ENCODE measurements around the gene PPARD.
A peak's percentile ranks its signal among the peaks of the same experiment; 100 is the strongest.

The PPARD gene

GRCh38 chr6:35403544-35404442, 61.4 kb downstream of the PPARD start:
- Histone ChIP-seq H3K4ac (ENCODE audit: low read depth in 1 of 2, low read length in 2 of 2) (no peak overlapping the region), H4K8ac (ENCODE audit: low read length) (no peak overlapping the region), H2BK12ac (ENCODE audit: low read length in 2 of 2) (no peak overlapping the region), H3K36me3 (ENCODE audit: control insufficient read depth in 1 of 2, insufficient read depth in 2 of 2, low read depth in 1 of 2, low read length in 2 of 2) (peaks cover 0 to 3% of the 10 kb centered on the region in 2 experiments), H4K91ac (ENCODE audit: low read length) (no peak overlapping the region), H2BK120ac (ENCODE audit: low read depth, low read length) (no peak overlapping the region), H3K9ac (ENCODE audit: low read length) (no peak overlapping the region), H3K18ac (ENCODE audit: low read depth in 1 of 2, low read length in 2 of 2) (no peak overlapping the region), H3K4me1 (ENCODE audit: control insufficient read depth, insufficient read depth, low read depth, low read length) (peaks cover 31% of the 10 kb centered on the region), H3K23ac (ENCODE audit: low read length in 2 of 2) (no peak overlapping the region), H2BK5ac (ENCODE audit: low read depth, low read length, poor library complexity, severe bottlenecking) (no peak overlapping the region), H2AK5ac (ENCODE audit: low read length, severe bottlenecking) (peak overlapping the region; percentile 29), H3K79me1 (replicated peaks; ENCODE audit: low read length, poor library complexity, severe bottlenecking) (peaks cover 28% of the 10 kb centered on the region), H2AFZ (ENCODE audit: low read depth, low read length) (no peak overlapping the region), H2BK15ac (ENCODE audit: low read depth, poor library complexity, severe bottlenecking) (no peak overlapping the region), H3K4me3 (ENCODE audit: insufficient read depth in 1 of 2, low read depth in 1 of 2, low read length in 2 of 2) (no peak overlapping the region), H3K4me2 (ENCODE audit: low read length, poor library complexity, severe bottlenecking) (no peak overlapping the region), H3K9me3 (ENCODE audit: control insufficient read depth, low read length) (no peaks in the 10 kb centered on the region), H3K27ac (ENCODE audit: low read length, poor library complexity, severe bottlenecking) (no peak overlapping the region), H3K14ac (ENCODE audit: low read length in 2 of 2) (no peak overlapping the region), H3K27me3 (ENCODE audit: control insufficient read depth in 1 of 2, insufficient read depth in 1 of 2, low read length in 2 of 2) (no peaks in the 10 kb centered on the region)
- 96% methylated on average over 8 of the region's 8 CpGs for WGBS
- no peak for DNase-seq

GRCh38 chr6:35406711-35407485, 64.5 kb downstream of the PPARD start:
- Histone ChIP-seq H3K9ac (ENCODE audit: low read length) (no peak overlapping the region), H4K91ac (ENCODE audit: low read length) (no peak overlapping the region), H2BK15ac (ENCODE audit: low read depth, poor library complexity, severe bottlenecking) (no peak overlapping the region), H3K27me3 (ENCODE audit: control insufficient read depth in 1 of 2, insufficient read depth in 1 of 2, low read length in 2 of 2) (no peaks in the 10 kb centered on the region), H3K23ac (ENCODE audit: low read length in 2 of 2) (peak overlapping the region in 1 of 2 experiments; percentile 37), H3K79me1 (replicated peaks; ENCODE audit: low read length, poor library complexity, severe bottlenecking) (peaks cover 28% of the 10 kb centered on the region), H2BK120ac (ENCODE audit: low read depth, low read length) (no peak overlapping the region), H2AFZ (ENCODE audit: low read depth, low read length) (no peak overlapping the region), H3K4me1 (ENCODE audit: control insufficient read depth, insufficient read depth, low read depth, low read length) (peaks cover 20% of the 10 kb centered on the region), H3K14ac (ENCODE audit: low read length in 2 of 2) (peak overlapping the region in 1 of 2 experiments; percentile 86), H2BK5ac (ENCODE audit: low read depth, low read length, poor library complexity, severe bottlenecking) (no peak overlapping the region), H3K4ac (ENCODE audit: low read depth in 1 of 2, low read length in 2 of 2) (no peak overlapping the region), H4K8ac (ENCODE audit: low read length) (no peak overlapping the region), H3K27ac (ENCODE audit: low read length, poor library complexity, severe bottlenecking) (no peak overlapping the region), H3K9me3 (ENCODE audit: control insufficient read depth, low read length) (no peaks in the 10 kb centered on the region), H3K18ac (ENCODE audit: low read depth in 1 of 2, low read length in 2 of 2) (peak overlapping the region in 1 of 2 experiments; percentile 29), H3K4me3 (ENCODE audit: insufficient read depth in 1 of 2, low read depth in 1 of 2, low read length in 2 of 2) (no peak overlapping the region), H3K4me2 (ENCODE audit: low read length, poor library complexity, severe bottlenecking) (no peak overlapping the region), H2AK5ac (ENCODE audit: low read length, severe bottlenecking) (no peak overlapping the region), H2BK12ac (ENCODE audit: low read length in 2 of 2) (peak overlapping the region in 1 of 2 experiments; percentile 60), H3K36me3 (ENCODE audit: control insufficient read depth in 1 of 2, insufficient read depth in 2 of 2, low read depth in 1 of 2, low read length in 2 of 2) (peaks cover 8 to 12% of the 10 kb centered on the region in 2 experiments)
- DNase-seq = no peak
- WGBS = 94% methylated on average over 19 of the region's 20 CpGs

GRCh38 chr6:35409245-35409644, 66.9 kb downstream of the PPARD start:
- Histone ChIP-seq H4K8ac (ENCODE audit: low read length) (no peak overlapping the region), H2AK5ac (ENCODE audit: low read length, severe bottlenecking) (no peak overlapping the region)

GRCh38 chr6:35410131-35410530, 67.8 kb downstream of the PPARD start:
- Histone ChIP-seq H3K9me3 (ENCODE audit: control insufficient read depth, low read length) (no peaks in the 10 kb centered on the region), H3K23ac (ENCODE audit: low read length in 2 of 2) (no peak overlapping the region), H3K4me3 (ENCODE audit: insufficient read depth in 1 of 2, low read depth in 1 of 2, low read length in 2 of 2) (no peak overlapping the region), H3K4me2 (ENCODE audit: low read length, poor library complexity, severe bottlenecking) (no peak overlapping the region), H2BK5ac (ENCODE audit: low read depth, low read length, poor library complexity, severe bottlenecking) (no peak overlapping the region), H3K36me3 (ENCODE audit: control insufficient read depth in 1 of 2, insufficient read depth in 2 of 2, low read depth in 1 of 2, low read length in 2 of 2) (peaks cover 22 to 32% of the 10 kb centered on the region in 2 experiments), H3K14ac (ENCODE audit: low read length in 2 of 2) (no peak overlapping the region), H2BK120ac (ENCODE audit: low read depth, low read length) (no peak overlapping the region), H3K79me1 (replicated peaks; ENCODE audit: low read length, poor library complexity, severe bottlenecking) (peaks cover 9% of the 10 kb centered on the region), H2BK15ac (ENCODE audit: low read depth, poor library complexity, severe bottlenecking) (no peak overlapping the region), H2BK12ac (ENCODE audit: low read length in 2 of 2) (no peak overlapping the region), H2AK5ac (ENCODE audit: low read length, severe bottlenecking) (no peak overlapping the region), H4K8ac (ENCODE audit: low read length) (no peak overlapping the region), H4K91ac (ENCODE audit: low read length) (no peak overlapping the region), H3K18ac (ENCODE audit: low read depth in 1 of 2, low read length in 2 of 2) (no peak overlapping the region), H3K9ac (ENCODE audit: low read length) (no peak overlapping the region), H2AFZ (ENCODE audit: low read depth, low read length) (no peak overlapping the region), H3K27ac (ENCODE audit: low read length, poor library complexity, severe bottlenecking) (no peak overlapping the region), H3K4me1 (ENCODE audit: control insufficient read depth, insufficient read depth, low read depth, low read length) (peaks cover 12% of the 10 kb centered on the region), H3K4ac (ENCODE audit: low read depth in 1 of 2, low read length in 2 of 2) (no peak overlapping the region), H3K27me3 (ENCODE audit: control insufficient read depth in 1 of 2, insufficient read depth in 1 of 2, low read length in 2 of 2) (no peaks in the 10 kb centered on the region)
- no peak for DNase-seq
- WGBS = 0% methylated on average over 1 of the region's 3 CpGs

More at GRCh38 chr6:35409245-35409644, 66.9 kb downstream of the PPARD start:
- no peak overlapping the region for H2BK120ac ChIP-seq (ENCODE audit: low read depth, low read length)
- no peak overlapping the region for H3K27ac ChIP-seq (ENCODE audit: low read length, poor library complexity, severe bottlenecking)
- 100% methylated on average over 1 of the region's 5 CpGs for WGBS
- no peak overlapping the region for H3K4me3 ChIP-seq (ENCODE audit: insufficient read depth in 1 of 2, low read depth in 1 of 2, low read length in 2 of 2)
- H3K9ac ChIP-seq (ENCODE audit: low read length) = no peak overlapping the region
- H3K27me3 ChIP-seq (ENCODE audit: control insufficient read depth in 1 of 2, insufficient read depth in 1 of 2, low read length in 2 of 2) = no peaks in the 10 kb centered on the region
- no peak overlapping the region for H4K91ac ChIP-seq (ENCODE audit: low read length)
- DNase-seq = no peak
- no peak overlapping the region for H3K23ac ChIP-seq (ENCODE audit: low read length in 2 of 2)
- no peak overlapping the region for H3K14ac ChIP-seq (ENCODE audit: low read length in 2 of 2)
- H2AFZ ChIP-seq (ENCODE audit: low read depth, low read length) = no peak overlapping the region
- no peak overlapping the region for H2BK15ac ChIP-seq (ENCODE audit: low read depth, poor library complexity, severe bottlenecking)
- no peak overlapping the region for H2BK12ac ChIP-seq (ENCODE audit: low read length in 2 of 2)
- H3K4me2 ChIP-seq (ENCODE audit: low read length, poor library complexity, severe bottlenecking) = no peak overlapping the region
- peaks cover 8% of the 10 kb centered on the region for H3K4me1 ChIP-seq (ENCODE audit: control insufficient read depth, insufficient read depth, low read depth, low read length)
- peaks cover 15% of the 10 kb centered on the region for H3K79me1 ChIP-seq (replicated peaks; ENCODE audit: low read length, poor library complexity, severe bottlenecking)
- no peak overlapping the region for H3K18ac ChIP-seq (ENCODE audit: low read depth in 1 of 2, low read length in 2 of 2)
- H3K36me3 ChIP-seq (ENCODE audit: control insufficient read depth in 1 of 2, insufficient read depth in 2 of 2, low read depth in 1 of 2, low read length in 2 of 2) = peaks cover 17 to 32% of the 10 kb centered on the region in 2 experiments
- H2BK5ac ChIP-seq (ENCODE audit: low read depth, low read length, poor library complexity, severe bottlenecking) = no peak overlapping the region
- H3K9me3 ChIP-seq (ENCODE audit: control insufficient read depth, low read length) = no peaks in the 10 kb centered on the region
- H3K4ac ChIP-seq (ENCODE audit: low read depth in 1 of 2, low read length in 2 of 2) = no peak overlapping the region
